ENCODE results near the gene DAPK1.

GRCh38 chr9:87615547-87616148, 118.0 kb downstream of the DAPK1 start:
- TF ChIP-seq CTCF (IDR thresholded peaks at IDR 0.05; ENCODE audit: poor library complexity) (no peak), EZH2phosphoT487 (IDR thresholded peaks at IDR 0.05; ENCODE audit: low read depth, severe bottlenecking, unreplicated experiment) (no peak)
